Subcutaneous abdominal adipose tissue (tissue), 5 donors: ENCODE measurements around the gene RAPSN.

Experiments used
- H3K27ac ChIP-seq: one replicate; pipeline ENCODE4 v1.7.0; 2013; ENCODE audit warnings: low read depth, mild to moderate bottlenecking, inconsistent platforms, low read length, moderate library complexity
- H3K27me3 ChIP-seq, 5 donors: one replicate each; pipeline ENCODE4 v1.7.0; 2013; ENCODE audit warnings: low read length in 5 of 5, inconsistent platforms in 1 of 5; ENCODE audit not compliant: control insufficient read depth in 5 of 5, insufficient read depth in 4 of 5
- H3K36me3 ChIP-seq, 5 donors: one replicate each; pipeline ENCODE4 v1.7.0; 2013; ENCODE audit warnings: low read length in 5 of 5; ENCODE audit not compliant: control insufficient read depth in 5 of 5, insufficient read depth in 5 of 5
- H3K4me1 ChIP-seq, 5 donors: one replicate each; pipeline ENCODE4 v1.7.0; 2013; ENCODE audit warnings: low read length in 5 of 5, mild to moderate bottlenecking in 3 of 5, moderate library complexity in 1 of 5; ENCODE audit not compliant: control insufficient read depth in 5 of 5, insufficient read depth in 5 of 5
- H3K4me3 ChIP-seq, 5 donors: one replicate each; pipeline ENCODE4 v1.7.0; 2013; ENCODE audit warnings: low read length in 5 of 5, low read depth in 1 of 5
- H3K9ac ChIP-seq, 5 donors: one replicate each; pipeline ENCODE4 v1.7.0; 2013; ENCODE audit warnings: low read length in 5 of 5, mild to moderate bottlenecking in 4 of 5, moderate library complexity in 3 of 5
- H3K9me3 ChIP-seq, 5 donors: one replicate each; pipeline ENCODE4 v1.7.0; 2013; ENCODE audit warnings: low read length in 5 of 5; ENCODE audit not compliant: control insufficient read depth in 5 of 5
- donor health status: healthy.
- donor health status: healthy.
- donor health status: healthy.
- donor health status: healthy.
- donor health status: healthy.

The RAPSN gene

DNA sequence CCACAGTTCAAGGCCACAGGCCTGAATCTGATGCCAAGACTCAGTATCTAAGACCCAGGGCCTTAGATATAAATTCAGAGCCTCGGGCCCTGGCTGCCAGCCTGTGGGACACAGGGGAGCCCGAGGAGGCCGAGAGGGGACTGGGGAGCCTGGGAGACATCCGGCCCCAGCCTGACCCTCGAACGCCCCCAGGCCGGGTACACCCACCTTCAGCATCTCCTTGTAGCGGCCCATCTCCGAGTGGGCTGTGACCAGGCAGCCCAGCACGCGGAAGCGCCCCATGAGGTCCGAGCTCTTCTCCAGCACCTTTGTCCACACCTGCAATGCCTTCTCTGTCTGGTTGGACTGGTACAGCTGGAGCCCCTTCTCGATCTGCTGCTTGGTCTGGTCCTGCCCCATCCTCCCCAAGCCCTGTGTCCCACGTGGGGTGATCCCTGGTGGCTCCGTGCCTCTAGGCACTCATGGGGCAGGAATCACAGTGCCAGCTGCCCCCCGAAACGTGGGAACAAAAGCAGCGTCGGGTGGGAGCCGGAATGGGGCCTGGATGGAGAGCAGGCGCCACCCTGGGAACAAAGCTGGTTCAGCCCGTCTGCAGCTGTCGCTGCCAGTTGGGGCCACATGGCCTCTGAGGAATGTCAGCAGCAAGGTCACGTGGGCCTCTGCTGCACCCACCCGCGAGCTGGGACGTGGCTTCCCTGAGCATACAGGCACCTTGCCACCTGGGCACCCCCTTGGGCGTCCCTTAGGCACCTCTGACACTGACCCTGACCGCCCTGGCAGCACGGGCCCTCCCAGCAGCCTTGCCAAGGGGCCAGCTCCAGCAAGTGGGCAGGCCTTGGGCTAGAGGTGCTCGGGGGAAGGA lies at the start of gene RAPSN:
TSS of gene RAPSN (minus strand) at position 571 of the 862 bp plus-strand sequence. CDS start at position 399, 172 bp downstream.
- H3K9ac ChIP-seq = no peak within 1 kb of the TSS
- no peaks in the 10 kb centered on the region for H3K9me3 ChIP-seq
- H3K27ac ChIP-seq = no peak within 1 kb of the TSS
- H3K4me1 ChIP-seq = no peaks in the 10 kb centered on the region
- peaks cover 0 to 7% (median 2%) of the 10 kb centered on the region in 5 donors for H3K36me3 ChIP-seq
- no peak within 1 kb of the TSS for H3K4me3 ChIP-seq
- no peaks in the 10 kb centered on the region for H3K27me3 ChIP-seq

DNA sequence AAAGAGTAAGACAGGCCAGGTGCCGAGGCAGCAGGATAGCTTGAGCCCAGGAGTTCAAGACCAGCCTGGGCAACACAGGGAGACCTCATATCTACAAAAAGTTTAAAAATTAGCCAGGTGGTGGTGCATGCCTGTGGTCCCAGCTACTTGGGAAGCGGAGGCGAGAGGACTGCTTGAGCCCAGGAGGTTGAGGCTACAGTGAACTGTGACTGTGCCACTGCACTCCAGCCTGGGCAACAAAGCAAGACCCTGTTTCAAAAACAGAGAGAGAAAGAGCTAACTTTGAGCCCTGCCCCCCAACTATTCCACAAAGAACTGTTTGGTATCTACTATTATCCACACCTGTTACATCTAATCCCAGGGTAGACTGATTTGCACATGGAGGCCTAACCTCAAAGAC lies 49.2 kb upstream of the RAPSN start:
- Histone ChIP-seq H3K9me3 (no peaks in the 10 kb centered on the region), H3K27ac (no peak overlapping the region), H3K27me3 (no peaks in the 10 kb centered on the region), H3K4me1 (peaks cover 6 to 54% (median 49%) of the 10 kb centered on the region in 5 donors), H3K9ac (peak overlapping the region in 1 of 5 donors; percentile 4), H3K4me3 (peak overlapping the region in 1 of 5 donors; percentile 30), H3K36me3 (peaks cover 0 to 8% (median 7%) of the 10 kb centered on the region in 5 donors)

DNA sequence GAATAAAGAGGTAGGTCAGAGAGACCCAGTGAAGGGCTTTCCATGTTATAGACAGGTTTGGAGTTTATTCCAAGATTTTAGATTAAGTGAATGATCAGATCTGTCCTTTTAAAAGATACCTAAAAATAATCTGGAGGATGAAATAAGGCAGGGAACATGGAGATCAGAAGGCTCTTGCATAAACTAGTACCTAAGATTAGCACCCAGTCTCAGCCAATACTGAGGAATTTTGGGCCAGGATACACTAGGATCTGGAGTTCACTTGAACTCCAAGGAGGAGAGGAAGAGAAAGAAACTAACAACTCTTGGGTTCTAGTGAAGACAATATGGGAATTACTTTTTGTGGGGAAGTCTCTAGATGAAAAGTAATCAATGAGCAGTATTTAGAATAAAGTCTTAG lies 47.9 kb upstream of the RAPSN start:
- Histone ChIP-seq H3K27me3 (no peaks in the 10 kb centered on the region), H3K27ac (no peak overlapping the region)

DNA sequence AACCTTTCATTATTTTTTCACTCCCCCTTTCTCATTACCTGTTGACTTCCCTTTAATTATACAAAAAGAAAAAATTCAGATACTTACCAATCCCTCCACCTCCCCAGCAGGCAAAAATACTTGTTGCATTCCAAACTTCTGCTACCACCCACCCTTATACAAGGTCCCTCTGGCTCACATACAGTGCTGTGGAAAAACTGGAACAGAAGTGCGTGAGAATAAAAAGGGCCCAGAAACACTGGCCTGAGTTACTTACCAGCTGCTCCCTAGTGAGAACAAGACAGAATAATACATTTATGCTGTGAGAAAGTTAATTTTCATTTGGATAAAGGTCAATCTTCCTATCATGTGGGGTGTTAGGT lies 46.9 kb upstream of the RAPSN start:
- Histone ChIP-seq H3K36me3 (peaks cover 0 to 12% (median 3%) of the 10 kb centered on the region in 5 donors), H3K27ac (peak overlapping the region; percentile 8), H3K9ac (peak overlapping the region in 2 of 5 donors; percentile 7 to 50), H3K4me3 (no peak overlapping the region), H3K9me3 (no peaks in the 10 kb centered on the region), H3K4me1 (peaks cover 4 to 54% (median 44%) of the 10 kb centered on the region in 5 donors), H3K27me3 (no peaks in the 10 kb centered on the region)

More for the DNA sequence above, 47.9 kb upstream of the RAPSN start:
- Histone ChIP-seq H3K9ac (no peak overlapping the region), H3K36me3 (peaks cover 0 to 12% (median 3%) of the 10 kb centered on the region in 5 donors), H3K4me1 (peaks cover 6 to 55% (median 49%) of the 10 kb centered on the region in 5 donors), H3K9me3 (no peaks in the 10 kb centered on the region), H3K4me3 (no peak overlapping the region)

DNA sequence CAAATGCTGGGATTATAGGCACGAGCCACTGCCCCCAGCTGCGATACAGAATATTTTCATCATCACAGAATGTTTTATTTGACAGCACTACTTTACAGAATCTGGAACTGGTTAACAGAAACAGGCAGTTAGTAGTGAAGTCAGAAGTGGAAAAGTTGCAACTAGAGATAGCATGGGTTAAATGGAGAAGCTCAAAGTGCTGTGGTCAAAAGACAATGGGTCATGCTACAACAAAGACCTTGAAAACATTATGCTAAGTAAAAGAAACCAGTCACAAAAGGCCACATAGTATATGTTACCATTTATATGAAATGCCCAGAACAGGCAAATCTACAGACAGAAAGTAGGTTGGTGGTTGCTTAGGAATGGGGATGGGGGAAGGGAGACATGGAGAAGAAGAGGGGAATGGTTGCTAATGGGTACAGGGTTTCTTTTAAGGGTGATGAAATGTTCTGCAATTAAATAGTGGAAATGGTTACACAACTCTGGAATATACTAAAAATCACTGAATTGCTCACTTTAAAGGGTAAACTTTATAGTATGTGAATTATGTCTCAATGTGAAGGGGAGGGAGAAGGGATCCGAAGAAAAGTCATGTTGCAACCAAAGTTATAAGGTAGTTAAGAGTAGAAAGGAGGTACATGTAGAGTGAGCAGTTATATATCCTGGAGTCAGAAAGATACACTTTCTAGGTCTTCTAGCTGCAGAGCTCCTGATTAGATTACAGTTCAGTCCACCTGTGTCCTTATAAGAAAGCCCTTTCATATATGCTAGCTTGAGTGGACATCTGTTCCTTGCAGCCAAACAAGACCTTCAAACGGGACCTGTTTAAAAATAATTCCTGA lies 46.3 kb upstream of the RAPSN start:
- Histone ChIP-seq H3K4me3 (no peak overlapping the region), H3K9ac (peak overlapping the region in 1 of 5 donors; percentile 50), H3K9me3 (no peaks in the 10 kb centered on the region), H3K27me3 (no peaks in the 10 kb centered on the region), H3K4me1 (peaks cover 4 to 50% (median 41%) of the 10 kb centered on the region in 5 donors), H3K27ac (peak overlapping the region; percentile 25), H3K36me3 (peaks cover 0 to 12% (median 3%) of the 10 kb centered on the region in 5 donors)

DNA sequence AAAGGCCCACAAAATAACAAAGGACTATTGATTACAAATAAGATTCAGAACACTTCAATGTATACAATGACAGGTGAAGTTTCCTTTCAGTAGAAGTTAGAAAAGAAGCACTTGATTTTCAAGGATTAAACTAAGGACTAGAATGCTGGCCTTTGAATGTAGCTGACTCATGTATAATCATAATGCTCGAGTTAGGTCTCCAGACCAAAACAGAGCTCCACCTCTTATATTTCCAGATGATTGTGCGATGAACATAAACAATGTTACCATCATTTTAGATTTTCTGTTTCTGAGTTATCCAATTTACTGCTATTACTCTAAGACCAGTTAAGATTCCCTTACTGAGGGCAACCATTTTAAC lies 40.4 kb upstream of the RAPSN start:
- H3K9me3 ChIP-seq = no peaks in the 10 kb centered on the region
- H3K27me3 ChIP-seq = no peaks in the 10 kb centered on the region
- H3K4me3 ChIP-seq = no peak overlapping the region
- H3K4me1 ChIP-seq = peaks cover 0 to 18% (median 5%) of the 10 kb centered on the region in 5 donors
- no peak overlapping the region for H3K9ac ChIP-seq
- no peak overlapping the region for H3K27ac ChIP-seq
- H3K36me3 ChIP-seq = peaks cover 16 to 43% (median 26%) of the 10 kb centered on the region in 5 donors

DNA sequence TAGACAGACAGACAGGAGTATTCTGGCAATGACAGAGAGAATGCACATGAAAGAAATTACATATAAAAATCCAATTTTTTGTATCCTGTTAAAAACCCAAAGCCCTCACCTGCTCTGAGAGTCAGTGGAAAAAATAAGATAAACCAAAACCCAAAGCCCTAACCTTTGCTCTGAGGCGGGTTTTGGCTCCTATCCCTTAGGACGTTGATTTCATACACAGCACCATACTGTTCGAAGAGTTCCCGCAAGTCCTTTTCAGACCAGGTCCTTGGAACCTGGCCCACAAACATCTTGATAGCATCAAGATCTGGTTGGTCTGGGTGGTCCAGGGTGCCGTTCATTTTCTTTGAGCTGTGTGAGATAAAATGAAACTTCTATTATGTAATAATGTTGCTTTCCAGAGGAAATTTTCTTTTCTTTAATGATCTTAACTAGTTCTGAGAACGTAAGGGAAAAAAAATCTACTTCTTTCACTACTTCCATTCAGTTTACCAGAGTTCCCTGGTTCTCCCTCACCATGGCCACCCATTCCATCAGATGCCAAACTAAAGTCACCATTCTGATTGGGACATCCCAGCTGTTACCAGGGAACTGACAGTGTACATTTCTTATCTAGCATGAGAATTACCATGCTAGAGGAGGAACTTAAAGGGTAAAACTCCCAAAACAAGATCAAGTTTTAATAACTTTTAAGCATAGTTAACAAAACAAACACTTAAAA lies 39.9 kb upstream of the RAPSN start:
- H3K9me3 ChIP-seq = no peaks in the 10 kb centered on the region
- H3K4me3 ChIP-seq = no peak overlapping the region
- no peak overlapping the region for H3K9ac ChIP-seq
- H3K27ac ChIP-seq = no peak overlapping the region
- peaks cover 17 to 44% (median 31%) of the 10 kb centered on the region in 5 donors for H3K36me3 ChIP-seq
- H3K4me1 ChIP-seq = peaks cover 0 to 18% (median 5%) of the 10 kb centered on the region in 5 donors
- H3K27me3 ChIP-seq = no peaks in the 10 kb centered on the region

DNA sequence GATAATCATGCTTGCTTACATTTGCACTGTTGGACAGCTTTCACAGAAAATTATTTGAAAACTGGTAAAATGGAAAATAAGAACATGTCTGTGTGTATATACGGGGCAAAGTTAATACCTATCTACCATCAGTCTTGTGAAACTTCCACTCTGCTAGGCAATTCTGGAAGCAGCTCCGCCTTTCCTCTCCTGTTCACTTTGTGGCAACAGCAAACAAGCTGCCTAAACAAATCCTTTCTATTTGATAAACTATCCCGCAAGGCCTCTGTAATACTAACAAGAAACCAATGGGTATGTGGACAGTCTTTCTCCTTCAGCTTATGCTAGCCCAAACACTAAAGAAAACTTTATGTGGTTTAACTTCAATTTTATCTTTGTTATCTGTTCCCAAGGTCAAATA lies 39.2 kb upstream of the RAPSN start:
- no peaks in the 10 kb centered on the region for H3K9me3 ChIP-seq
- no peak overlapping the region for H3K9ac ChIP-seq
- H3K27ac ChIP-seq = no peak overlapping the region
- no peaks in the 10 kb centered on the region for H3K27me3 ChIP-seq
- peaks cover 0 to 21% (median 5%) of the 10 kb centered on the region in 5 donors for H3K4me1 ChIP-seq
- no peak overlapping the region for H3K4me3 ChIP-seq
- H3K36me3 ChIP-seq = peaks cover 22 to 52% (median 38%) of the 10 kb centered on the region in 5 donors

DNA sequence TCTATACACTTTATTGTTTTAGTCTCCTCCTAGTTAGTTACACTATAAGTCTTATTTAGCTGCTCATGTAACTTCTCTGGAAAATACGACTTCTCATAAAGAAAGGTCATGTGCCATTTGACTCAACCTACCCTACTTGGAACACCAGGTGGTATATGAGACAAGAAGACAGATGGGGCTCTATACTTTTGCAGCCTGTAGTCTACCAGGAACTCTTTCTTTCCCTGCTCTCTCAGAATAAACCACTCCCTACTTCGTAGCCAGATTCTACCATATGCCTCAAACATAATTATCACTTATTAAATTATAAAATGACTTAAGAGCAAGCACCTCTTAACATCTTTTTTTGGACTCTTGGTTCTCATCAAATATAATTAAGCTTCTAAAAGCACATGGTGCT lies 38.5 kb upstream of the RAPSN start:
- H3K9me3 ChIP-seq = no peaks in the 10 kb centered on the region
- peaks cover 23 to 58% (median 45%) of the 10 kb centered on the region in 5 donors for H3K36me3 ChIP-seq
- H3K27me3 ChIP-seq = no peaks in the 10 kb centered on the region
- no peak overlapping the region for H3K4me3 ChIP-seq
- H3K27ac ChIP-seq = no peak overlapping the region
- peaks cover 0 to 21% (median 5%) of the 10 kb centered on the region in 5 donors for H3K4me1 ChIP-seq
- H3K9ac ChIP-seq = no peak overlapping the region
